NCI-H1930 (cell line): ENCODE results near the gene ERBB4.
"Not testable (repeated sequence)": the region's sequence is repeated elsewhere in the genome, so short reads cannot be mapped to it uniquely, and the experiment has no call there.

Source experiments
- DNase-seq, 2 experiments: peaks; one replicate each; lab custom pipeline; 2025; lab: John Stamatoyannopoulos, UW

Gene ERBB4

GRCh38 chr2:212146416-212146815 lies 392.2 kb downstream of the ERBB4 start:
- DNase-seq: no peak

- DNase-seq: no peak
These were observed 393.5 kb downstream of the ERBB4 start for GRCh38 chr2:212145121-212145520.

- DNase-seq: no peak
These were observed 396.0 kb downstream of the ERBB4 start for GRCh38 chr2:212142631-212143030.

- DNase-seq: no peak
These were observed 397.1 kb downstream of the ERBB4 start for GRCh38 chr2:212141499-212141898.

GRCh38 chr2:212136216-212136795 lies 402.3 kb downstream of the ERBB4 start:
- no peak for DNase-seq

DNA sequence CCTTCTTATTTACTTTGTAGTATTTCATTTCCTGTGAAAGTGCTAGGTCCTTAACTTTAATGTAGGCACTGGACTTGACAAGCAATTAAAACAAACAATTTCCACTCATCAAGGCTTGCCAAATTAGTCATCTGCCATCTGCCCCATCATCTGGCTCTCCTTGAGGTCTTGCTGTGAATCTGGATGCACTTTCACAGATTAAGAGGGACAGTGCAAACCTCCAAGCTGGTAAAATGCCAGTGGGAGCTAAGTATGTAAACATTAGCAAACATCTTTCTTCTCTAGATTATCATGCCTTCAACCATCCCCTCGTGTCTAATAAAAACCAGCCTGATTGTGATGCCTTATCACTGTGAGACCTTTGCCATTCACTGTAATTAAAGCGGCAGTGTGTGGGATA lies 402.9 kb downstream of the ERBB4 start:
- DNase-seq: peak in 1 of 2 experiments; percentile 18

DNA sequence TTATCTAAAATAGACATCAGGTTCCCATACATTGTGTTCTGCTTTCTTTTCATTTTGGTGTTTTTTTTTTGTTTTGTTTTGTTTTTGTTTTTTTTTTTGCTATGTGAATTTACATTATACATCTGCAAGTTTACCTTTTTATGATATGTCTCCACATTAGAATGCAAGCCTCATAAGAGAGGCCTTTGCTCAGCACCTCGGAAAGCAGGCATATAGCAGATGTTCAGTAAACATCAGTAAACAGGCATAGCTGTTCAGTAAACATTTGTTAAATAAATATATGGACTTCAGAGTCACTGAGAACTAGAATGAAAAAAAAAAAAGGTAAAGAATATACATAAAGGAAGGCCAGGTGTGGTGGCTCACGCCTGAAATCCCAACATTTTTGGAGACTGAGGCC lies 405.3 kb downstream of the ERBB4 start:
- no peak for DNase-seq

- no peak for DNase-seq
These were observed 414.0 kb downstream of the ERBB4 start for GRCh38 chr2:212124598-212124997.

- DNase-seq: no peak
These were observed 419.0 kb downstream of the ERBB4 start for GRCh38 chr2:212119591-212119990.

GRCh38 chr2:212117926-212118325 lies 420.7 kb downstream of the ERBB4 start:
- no peak for DNase-seq

DNA sequence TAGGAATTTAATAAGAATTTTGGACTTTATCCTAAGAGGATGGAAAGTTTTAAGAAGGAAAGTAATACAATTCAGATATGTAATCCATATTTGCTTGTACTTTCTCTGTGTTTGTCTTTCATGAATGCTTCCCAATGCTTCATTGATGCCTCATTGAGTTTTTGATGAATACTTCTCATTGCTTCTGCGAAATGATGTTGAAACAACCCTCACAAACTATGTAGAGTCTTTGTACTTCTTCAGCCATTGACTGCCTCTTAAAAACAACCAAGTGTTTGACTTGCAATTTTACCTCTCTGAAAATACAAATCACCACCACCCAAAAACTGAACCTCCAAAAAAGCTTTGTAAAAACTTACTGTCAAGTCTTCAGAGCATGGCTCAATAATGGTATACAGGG lies 424.1 kb downstream of the ERBB4 start:
- DNase-seq: no peak

GRCh38 chr2:212112401-212112800 lies 426.2 kb downstream of the ERBB4 start:
- no peak for DNase-seq

- DNase-seq: no peak
These were observed 428.6 kb downstream of the ERBB4 start for GRCh38 chr2:212109792-212110680.

GRCh38 chr2:212109217-212109616 lies 429.4 kb downstream of the ERBB4 start:
- no peak for DNase-seq

DNA sequence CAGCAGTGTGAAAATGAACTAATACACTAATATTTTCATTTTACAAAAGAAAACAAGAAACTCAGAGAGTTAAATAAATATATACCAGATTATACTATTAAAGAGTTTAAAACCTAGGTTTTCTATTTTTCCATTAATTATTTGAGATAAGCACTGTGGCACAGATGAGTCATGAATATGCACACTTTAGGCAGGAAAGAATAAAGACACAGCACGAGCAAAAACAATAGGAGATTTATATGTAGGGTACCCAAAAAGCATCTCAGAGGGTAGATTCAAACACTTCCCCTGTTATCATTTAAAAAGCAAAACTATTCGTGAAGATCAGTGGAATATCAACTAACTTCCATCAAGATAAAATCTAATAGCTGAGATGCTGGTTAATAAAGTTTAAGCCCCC lies 430.6 kb downstream of the ERBB4 start:
- DNase-seq: no peak

- no peak for DNase-seq
These were observed 431.6 kb downstream of the ERBB4 start for GRCh38 chr2:212107014-212107413.

DNA sequence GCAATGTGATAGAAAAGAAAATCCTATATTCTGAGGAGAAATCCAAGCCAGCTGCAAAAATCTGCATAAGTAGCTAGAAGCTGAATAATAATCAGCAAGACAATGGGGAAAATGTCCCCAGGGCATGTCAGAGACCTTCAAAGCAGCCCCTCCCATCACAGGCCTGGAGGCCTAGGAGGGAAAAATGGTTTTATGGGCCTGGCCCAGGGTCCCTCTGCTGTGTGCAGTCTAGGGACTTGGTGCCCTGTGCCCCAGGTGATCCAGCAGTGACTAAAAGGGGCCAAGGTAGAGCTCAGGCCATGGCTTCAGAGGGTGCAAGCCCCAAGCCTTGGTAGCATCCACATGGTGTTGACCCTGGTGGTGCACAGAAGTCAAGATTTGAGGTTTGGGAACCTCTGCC lies 432.1 kb downstream of the ERBB4 start:
- not testable (repeated sequence) for DNase-seq

GRCh38 chr2:212099658-212100057 lies 438.9 kb downstream of the ERBB4 start:
- no peak for DNase-seq

GRCh38 chr2:212098966-212099365 lies 439.6 kb downstream of the ERBB4 start:
- DNase-seq: no peak

- DNase-seq: no peak
These were observed 441.6 kb downstream of the ERBB4 start for GRCh38 chr2:212097001-212097400.

- no peak for DNase-seq
These were observed 448.7 kb downstream of the ERBB4 start for GRCh38 chr2:212089873-212090272.

- DNase-seq: no peak
These were observed 450.2 kb downstream of the ERBB4 start for GRCh38 chr2:212088353-212088752.

DNA sequence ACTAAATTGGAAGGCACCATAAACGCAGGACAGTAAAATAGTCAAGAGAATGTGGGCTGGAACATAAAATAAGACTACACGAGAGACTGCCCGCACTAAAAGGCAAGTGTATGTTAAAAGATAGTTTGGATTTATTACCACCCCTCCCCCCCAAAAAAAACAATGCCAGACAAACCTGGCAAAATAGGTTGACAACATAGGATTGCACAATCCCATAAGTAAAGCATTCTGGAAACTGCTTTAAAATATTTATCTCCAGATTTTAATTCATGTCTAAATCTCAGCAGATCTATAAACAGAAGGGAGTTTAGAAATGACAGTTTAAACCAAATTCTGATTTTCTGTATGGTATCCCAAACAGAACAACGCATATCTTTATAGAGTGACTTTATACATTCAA lies 455.1 kb downstream of the ERBB4 start:
- no peak for DNase-seq

DNA sequence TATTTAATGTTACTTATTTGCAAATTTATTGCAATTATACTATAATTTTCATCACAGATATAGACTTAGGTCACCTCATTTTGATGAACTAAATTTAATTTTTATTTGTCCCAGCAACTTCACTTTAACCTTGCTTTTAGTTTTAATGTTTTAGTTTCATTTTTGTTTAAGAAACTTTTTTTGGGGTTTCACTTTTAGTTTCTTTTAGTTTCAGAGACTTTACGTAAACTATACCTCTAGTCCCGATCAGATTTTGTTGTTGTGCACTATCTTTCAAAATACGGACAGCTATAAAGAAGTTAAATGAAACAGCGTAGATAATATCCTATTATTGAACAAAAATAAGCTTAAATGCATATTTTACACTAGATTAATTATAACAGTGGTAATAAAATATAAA lies 460.5 kb downstream of the ERBB4 start:
- no peak for DNase-seq
